GM21528 (cell line): ENCODE results near the gene GAREM2.

Experiments used
- ATAC-seq: cut with Tn5 transposase; IDR thresholded peaks from one replicate; pipeline ENCODE4 v1.9.1; 2021; ENCODE audit warnings: mild to moderate bottlenecking, moderate library complexity; ENCODE audit not compliant: unreplicated experiment, low FRiP score

GAREM2 gene

DNA sequence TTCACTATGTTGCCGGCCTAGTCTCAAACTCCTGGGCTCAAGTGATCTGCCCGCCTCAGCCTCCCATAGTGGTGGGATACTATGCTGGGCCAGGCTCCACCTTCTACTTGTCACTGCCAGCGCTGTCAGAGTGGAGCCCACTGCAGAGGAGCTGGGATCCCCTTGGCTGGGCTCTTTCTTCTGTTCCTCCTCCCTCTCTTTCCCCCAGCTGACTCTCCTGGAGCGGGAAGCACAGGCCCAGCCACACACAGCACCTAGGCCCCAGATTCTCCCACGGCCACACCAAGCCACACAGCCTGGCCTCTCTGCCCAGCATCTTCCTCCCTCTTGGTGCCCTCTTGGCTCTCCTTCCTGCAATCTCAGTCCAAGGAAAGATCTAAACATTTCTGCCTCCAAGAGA, 3.7 kb upstream of the GAREM2 start:
- no peak for ATAC-seq

DNA sequence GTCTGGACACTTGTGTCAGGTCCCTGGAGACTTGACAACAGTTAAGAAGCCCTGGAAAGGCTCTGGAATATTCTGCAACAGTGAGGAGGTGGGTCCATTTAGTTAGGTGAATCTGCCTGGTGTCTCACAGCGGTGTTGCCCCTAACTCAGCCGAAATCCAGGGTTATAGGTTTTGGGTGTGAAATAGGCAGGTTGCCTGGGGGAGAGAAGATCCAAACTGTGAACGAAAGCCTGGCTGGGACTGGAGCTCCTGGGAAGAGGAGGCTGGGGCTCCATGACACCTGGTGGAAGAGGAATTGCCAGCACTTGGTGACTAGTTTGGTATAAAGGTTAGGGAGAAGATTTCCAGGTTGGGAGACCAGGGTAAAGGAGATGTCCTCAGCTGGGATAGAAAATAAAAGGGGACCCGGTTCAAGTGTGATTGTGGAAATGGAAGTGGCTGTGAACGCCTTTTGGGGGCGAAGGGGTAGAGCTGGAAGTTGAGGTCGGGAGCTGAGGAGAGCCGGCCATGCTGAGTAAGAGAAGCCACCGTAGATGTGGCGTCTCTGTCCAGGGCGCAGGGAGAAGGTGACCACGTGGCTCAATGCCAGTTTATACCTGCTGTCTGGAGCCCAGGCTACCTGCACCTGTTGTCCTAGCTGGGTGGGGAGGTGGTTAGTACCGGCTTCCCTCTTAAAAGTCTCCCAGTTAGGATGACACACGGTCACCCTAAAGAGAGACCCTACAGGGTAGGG, 3.0 kb upstream of the GAREM2 start:
- no peak for ATAC-seq

DNA sequence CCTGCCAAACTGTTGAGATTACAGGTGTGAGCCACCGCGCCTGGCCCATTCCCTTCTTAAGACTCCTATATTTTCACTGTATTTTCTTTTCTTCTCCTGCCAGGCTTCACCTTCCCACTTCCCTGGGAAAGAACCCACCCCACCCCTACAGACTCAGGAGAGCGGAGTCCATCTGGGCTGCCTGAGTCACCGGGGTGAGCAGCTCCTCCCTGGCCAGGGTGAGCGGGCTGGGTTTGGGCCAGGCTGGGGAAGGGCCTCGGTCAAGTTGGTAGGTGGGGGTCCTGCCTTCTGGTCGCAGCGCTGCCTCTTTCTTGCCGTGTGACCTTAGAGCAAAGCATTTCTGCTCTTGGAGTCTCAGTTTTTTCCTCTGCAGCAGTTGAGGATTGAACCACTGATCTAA, 2.1 kb upstream of the GAREM2 start:
- ATAC-seq = no peak

DNA sequence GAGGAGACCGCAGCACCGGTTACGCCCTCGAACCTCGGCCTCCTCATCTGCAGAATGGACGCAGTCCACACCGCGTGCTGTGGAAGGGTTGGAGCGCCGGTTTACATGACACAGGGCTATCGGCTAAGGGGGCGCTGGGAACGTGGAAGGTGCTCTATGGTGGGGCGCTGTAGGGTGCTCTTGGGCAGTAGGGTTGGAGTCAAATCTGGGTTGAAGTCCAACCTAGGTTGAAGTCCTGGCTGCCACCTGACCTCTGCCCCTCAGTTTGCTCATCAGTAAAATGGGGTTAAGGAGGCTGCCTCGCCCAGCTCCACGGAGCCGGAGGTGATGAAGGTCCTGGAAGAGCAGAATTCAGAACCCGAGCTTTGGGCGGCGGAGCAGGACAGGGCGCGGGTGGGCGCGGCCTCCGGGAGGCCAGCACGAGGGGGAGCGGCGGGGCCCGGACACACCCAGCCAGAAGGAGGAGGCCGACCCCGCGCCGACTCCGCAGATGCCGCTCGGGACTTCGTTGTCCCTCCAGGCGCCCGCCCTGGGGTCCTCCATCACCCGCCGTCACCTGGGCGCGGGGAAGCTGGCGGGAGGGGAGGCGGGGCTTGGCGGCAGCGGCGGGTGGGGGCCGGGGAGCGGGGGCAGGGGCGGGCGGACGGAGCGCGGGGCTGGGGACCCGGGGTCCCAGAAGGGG, 558 bp upstream of the GAREM2 start:
- no peak for ATAC-seq

DNA sequence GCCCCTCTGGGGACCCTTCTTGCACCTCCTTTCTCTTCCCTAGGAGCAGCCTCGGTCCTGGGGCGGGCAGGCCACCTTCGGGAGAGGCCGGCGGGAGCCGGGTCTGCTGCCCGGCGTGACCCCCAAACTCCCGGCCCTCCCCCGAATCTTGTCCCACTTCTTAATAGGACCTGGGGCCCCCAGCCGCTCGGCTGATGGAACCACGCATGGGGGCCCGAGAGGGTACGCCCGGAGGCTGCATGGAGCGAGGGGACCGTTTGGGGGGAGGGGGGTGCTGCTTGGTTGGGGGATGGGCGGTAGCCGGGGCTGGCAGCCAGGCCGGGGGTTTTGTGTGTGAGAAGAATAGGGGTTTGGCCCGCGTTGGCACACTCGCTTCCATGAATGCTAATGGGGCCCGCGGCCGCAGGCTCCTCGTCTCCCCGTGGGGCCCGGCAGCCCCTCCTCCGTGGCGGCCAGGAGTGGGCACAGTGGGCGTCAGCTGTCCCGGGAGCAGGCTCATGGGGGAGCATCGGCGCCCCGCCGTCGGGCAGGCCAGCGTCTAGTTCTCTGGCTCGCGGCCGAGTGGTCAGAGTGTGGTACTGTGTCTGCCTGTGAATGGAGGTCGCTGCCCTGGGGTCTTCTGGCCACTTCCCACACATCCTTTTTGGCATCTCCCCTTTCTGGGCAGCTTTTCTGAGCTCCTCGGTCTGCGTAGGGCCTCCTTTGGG, 1.0 kb downstream of the GAREM2 start:
- no peak for ATAC-seq

DNA sequence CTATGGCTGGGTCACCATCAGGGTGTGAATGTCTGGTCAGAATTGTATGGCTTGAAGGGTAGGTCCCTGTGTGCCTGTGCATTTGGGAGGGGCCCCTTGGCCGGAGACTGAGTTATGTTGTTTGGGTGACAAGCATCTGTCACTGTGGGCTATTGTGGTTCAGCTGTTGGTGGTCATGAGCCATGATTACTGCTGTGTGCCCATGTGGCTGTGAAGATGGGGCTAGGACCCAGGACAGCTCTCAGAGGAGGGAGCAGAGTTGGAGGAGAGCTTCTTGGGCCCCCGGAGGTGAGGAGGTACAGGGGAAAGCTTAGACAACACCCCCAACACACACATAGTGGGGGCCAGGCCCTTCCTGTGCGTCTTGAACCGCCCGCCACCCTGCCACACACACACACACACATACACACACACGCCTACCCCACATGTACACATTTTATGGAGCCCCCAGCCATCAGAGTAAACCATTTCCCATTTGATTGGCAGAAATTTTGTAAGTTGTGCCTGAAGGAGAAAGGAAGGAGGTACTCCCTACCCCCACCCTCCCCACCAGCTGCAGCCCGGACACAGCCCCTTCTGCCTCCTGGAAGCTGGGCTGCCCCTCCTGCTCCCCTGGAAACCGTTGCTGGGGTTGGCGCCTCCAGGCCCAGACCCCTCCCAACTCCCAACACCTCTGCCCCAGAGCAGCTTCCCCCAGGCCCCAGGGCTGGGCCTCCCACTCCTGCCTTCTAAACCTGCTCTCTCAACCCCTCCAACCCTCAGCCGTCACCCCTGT, 2.0 kb downstream of the GAREM2 start:
- no peak for ATAC-seq

DNA sequence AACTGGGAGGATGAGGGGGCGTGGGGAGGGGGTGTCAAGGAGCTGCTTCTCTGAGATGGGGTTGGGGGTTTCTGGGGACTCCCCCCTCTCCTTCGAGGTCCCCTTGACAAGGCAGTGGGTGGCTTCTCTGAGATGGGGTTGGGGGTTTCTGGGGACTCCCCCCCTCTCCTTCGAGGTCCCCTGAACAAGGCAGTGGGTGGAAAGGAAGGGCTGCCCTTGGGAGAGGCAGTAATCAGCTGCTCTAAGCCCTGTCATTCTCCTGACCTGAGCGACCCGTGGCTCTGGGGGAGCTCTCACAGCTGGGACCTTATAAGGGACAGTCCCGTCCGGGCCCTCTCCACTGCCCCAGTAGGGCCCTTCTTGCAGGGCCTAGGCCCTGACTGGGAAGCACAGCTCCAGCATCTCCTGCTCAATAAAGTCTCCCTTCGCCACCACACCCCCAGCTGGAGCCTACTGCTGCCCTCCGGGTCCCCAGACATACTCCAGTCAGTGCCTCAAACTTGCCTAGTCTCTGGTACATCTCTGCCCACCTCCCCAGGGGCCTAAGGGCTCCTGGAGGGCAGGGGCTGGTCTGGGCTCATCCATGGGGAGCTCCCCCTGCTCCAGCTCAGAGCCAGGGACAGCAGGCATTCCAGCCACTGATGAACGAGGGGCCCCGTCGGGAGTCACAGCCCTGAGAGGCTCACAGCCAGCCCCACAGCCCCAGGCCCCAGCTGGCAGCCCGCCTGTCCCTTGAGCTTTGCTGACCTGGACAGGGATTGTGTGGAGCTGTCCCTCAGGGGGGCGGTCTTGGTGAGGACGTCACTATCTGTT, 2.8 kb downstream of the GAREM2 start:
- no peak for ATAC-seq

DNA sequence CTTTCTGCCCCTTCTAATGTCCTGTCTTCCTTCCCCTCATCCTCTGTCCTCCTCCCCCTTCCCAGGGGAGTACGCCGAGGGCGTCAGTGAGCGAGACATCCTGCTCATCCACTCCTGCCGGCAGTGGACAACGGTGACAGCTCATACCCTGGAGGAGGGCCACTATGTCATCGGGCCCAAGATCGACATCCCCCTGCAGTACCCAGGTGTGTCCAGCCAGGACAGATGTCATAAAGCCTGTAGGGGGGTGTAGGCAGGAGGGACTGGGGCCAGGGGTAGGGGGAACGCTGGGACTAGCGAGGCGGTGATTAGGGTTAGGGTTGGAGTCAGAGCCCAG, 3.4 kb downstream of the GAREM2 start:
- no peak for ATAC-seq

DNA sequence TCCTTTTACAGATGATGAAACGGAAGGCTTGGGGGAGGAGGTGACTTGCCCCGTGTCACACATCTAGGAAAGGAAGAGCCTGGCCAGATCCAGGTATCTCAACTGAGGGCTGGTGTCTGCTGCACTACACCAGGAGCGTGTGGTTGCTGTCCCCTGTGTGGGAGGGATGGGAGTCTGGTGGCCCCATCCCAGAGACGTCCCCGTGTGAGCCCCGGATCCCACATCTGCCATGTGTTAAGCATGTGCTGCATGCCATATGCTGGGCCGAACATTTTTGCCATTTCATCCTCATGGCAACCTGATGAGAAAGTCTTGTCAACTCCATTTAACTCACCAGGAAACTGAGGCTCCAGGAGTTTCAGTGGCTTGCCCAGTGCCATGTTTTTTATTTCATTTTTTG, 4.2 kb downstream of the GAREM2 start:
- ATAC-seq = no peak

DNA sequence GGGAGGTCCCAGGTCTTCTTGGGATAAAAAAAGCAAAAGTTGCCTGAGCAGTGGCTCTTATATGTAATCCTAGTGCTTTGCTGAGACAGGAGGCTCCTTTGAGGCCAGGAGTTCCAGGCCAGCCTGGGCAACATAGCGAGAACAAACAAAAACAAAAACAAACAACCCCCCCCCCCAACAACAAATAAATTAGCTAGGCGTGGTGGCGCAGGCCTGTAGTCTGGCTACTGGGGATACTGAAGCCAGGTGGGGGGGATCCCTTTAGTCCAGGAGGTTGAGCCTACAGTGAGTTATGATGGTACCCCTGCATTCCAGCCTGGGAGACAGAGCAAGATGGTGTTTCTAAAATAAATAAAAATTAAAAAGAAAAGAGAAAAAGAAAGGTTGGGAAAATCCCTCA, 5.4 kb downstream of the GAREM2 start:
- no peak for ATAC-seq

DNA sequence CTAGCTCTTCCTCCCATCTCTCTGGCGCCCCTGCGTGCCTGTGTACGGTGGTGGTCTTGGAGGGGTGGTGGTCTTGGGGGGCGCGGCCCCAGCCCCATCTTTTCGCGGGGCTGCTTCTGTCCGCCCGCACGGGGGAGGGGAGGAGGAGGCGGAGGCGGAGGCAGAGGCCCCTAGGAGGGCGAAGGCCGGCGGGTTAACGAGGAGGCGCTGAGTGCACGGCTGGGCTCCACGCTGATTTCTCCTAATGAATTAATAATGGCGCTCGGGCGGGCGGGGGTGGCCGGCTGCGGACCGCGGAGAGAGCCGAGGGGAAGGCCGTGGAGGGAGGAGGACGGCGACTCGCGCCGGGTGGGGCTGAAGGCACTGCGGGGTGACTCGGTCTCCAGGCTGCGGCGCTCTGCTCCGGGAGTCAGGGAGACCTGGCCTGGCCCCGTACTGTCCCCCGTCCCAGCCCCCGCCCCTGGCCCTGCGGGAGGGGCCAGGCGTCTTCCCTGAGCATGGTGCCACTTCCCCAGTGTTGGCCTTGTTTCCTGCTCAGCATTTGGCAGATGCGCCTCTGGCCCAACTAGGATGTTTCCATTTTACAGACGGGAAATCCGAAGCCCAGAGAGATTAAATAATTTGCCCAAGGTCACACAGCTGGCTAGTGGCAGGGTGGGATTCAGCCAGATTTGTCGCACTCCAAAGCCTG, 6.0 kb downstream of the GAREM2 start:
- ATAC-seq = no peak

DNA sequence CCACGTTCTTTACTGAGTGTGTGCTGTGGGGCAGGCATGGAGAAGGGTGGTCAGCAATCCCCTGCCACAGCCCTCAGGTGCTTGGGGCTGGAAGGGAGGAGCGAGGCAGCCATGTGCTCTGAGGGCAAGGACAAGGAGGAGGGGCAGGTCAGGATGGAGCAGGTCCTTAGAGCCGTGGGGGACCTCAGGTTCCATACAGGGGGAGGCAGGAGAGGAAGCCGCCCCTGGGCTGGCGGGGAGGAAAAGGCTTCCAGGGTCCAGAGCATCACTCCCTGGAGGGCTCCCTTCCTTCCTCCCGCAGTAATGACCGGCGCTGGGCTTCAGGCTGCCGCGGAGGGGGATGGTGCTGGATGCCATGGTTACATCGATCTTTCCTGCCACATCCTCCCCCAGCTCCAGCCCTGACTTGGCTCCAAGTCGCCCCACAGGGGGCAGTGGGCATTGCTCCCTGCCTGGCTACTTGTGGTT, 6.6 kb downstream of the GAREM2 start:
- ATAC-seq = no peak

DNA sequence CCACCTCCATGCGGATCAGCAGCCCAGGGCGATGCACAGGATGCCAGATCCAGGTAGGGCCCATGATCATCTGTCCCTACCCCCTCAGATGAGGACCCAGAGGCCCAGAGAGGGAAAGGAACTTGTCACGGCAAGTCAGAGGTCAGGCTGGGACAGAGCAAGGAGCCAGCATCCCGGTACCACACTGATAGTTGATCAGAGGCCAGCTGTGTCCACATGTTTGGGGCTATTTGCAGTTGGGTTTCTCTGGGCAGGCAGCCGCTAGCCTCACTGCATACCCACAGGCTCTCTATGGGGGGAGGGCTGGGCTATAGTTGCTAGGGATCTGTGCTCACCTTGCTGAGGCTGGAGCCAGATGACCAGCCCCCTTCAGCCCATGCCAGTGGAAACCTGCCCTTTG, 9.6 kb downstream of the GAREM2 start:
- ATAC-seq = no peak

DNA sequence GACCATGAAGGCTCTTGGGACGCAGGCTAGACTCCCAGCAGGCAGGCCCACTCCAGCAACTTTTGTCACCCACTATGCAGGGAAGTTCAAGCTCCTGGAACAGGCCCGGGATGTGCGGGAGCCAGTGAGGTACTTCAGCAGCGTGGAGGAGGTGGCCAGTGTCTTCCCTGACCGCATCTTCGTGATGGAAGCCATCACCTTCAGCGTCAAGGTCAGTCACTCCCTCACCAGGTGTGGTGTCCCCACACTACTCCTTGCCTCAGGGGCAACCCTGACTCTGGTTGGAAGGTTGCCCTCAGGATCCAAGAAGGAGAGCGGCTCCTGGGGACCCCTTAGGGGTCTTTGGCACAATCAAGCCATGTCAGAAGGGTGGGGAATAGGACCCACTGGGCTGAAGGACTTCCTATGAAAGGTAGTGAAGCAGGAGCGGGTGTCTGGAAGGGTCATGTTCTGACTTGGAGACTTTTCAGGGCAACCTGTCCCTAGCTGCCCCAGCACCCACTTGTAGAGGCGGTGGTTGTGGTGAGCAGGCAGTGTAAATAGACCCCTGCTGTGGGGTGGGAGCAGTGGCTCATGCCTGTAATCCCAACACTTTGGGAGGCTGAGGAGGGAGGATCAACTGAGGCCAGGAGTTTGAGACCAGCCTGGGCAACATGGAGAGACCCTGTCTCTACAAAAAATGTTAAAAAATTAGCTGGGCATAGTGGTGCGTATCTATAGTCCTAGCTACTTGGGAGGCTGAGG, 10.2 kb downstream of the GAREM2 start:
- ATAC-seq = no peak

DNA sequence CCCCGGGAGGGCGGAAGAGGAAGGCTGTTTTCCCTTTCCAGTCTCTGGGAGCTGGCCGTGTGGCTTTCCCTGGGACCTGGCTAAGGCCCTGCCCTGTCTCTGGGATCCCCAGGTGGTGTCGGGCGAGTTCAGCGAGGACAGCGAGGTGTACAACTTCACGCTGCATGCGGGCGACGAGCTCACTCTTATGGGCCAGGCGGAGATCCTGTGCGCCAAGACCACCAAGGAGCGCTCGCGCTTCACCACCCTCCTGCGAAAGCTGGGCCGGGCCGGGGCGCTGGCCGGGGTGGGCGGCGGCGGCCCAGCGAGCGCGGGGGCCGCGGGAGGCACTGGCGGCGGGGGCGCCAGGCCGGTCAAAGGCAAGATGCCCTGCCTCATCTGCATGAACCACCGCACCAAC, 11.2 kb downstream of the GAREM2 start:
- ATAC-seq = no peak

DNA sequence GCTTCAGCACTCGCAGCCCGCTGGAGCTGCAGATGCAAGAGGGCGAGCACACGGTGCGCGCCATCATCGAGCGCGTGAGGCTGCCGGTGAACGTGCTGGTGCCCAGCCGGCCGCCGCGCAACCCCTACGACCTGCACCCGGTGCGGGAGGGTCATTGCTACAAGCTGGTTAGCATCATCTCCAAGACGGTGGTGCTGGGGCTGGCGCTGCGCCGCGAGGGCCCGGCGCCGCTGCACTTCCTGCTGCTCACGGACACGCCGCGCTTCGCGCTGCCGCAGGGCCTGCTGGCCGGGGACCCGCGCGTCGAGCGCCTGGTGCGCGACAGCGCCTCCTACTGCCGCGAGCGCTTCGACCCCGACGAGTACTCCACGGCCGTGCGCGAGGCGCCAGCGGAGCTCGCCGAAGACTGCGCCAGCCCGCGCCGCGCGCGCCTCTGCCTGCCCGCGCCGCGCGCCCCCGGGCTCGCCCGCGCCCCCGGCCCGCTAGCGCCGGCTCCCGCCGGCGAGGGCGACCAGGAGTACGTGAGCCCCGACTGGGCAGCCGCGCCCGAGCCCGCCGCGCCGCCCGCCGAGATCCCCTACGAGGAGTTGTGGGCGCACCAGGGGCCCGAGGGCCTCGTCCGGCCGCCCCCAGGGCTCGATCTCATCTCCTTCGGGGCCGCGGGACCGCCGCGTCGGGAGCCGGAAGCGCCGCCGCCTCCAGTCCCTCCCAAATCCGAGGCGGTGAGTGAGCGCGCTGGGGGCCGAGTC, 11.8 kb downstream of the GAREM2 start:
- ATAC-seq = no peak

DNA sequence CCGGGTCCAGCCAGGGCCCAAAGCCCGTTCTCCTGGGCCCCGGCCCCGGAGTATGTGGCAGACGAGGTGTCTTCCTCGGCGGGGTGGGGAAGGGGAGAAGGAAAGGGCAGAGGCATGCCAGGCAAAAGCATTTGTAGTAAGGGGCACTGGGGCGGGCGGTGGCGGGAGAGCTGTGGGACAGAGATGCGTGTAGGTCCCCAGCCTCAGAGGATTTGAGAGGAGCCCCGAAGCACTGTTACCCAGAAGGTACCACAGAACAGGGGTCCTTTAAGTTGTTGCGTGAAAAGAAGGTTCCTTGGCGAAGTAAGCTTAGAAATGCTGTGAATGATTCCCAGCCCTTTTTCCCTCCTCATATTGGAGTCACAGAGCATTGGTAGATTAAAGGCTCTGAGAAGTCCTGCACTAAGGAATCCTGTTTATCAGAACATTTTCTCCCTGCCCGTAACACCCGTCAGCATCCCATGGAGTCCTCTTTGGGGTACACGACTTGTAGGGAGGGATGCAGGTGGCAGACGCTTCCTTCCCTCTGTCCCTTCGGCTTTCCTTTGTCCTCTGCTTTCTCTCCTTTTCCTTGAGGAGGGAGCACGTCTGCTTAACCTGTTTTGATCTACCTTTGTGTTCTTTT, 12.5 kb downstream of the GAREM2 start:
- no peak for ATAC-seq
